Smooth muscle cell (in vitro differentiated cells): ENCODE measurements around the gene AXIN2. TPM values are rescaled to one million over a fixed set of nuclear protein-coding genes. Genes with fewer than 3 reads are reported as not detected.

Experiments used
- DNase-seq: peaks from one replicate; lab custom pipeline; 2025; ENCODE audit not compliant: unreplicated experiment; lab: John Stamatoyannopoulos, UW
- H2AFZ ChIP-seq: fragments of 200-600 bp; sonication (generic); 2 replicates; pipeline ENCODE4 v1.6.0; 2016; ENCODE audit warnings: antibody characterized with exemption, low read depth, mild to moderate bottlenecking
- H3F3A ChIP-seq: fragments of 200-600 bp; sonication (generic); 2 replicates; pipeline ENCODE4 v1.6.0; 2017; ENCODE audit warnings: antibody characterized with exemption, low read depth
- H3K27ac ChIP-seq: fragments of 200-600 bp; sonication (generic); 2 replicates; pipeline ENCODE4 v1.5.1; 2016; ENCODE audit warnings: low read depth, mild to moderate bottlenecking
- H3K27me3 ChIP-seq: fragments of 200-600 bp; sonication (generic); 2 replicates; pipeline ENCODE4 v1.6.1; 2016; ENCODE audit warnings: low read depth, mild to moderate bottlenecking
- H3K36me3 ChIP-seq: fragments of 200-600 bp; sonication (generic); 2 replicates; pipeline ENCODE4 v1.5.1; 2016; ENCODE audit warnings: low read depth
- H3K4me1 ChIP-seq: fragments of 200-600 bp; sonication (generic); 2 replicates; pipeline ENCODE4 v1.5.1; 2016; ENCODE audit warnings: low read depth
- H3K4me2 ChIP-seq: fragments of 200-600 bp; sonication (generic); 2 replicates; pipeline ENCODE4 v1.6.0; 2016; ENCODE audit warnings: mild to moderate bottlenecking
- H3K4me3 ChIP-seq: fragments of 200-600 bp; sonication (generic); 2 replicates; pipeline ENCODE4 v1.5.1; 2016; ENCODE audit warnings: mild to moderate bottlenecking
- H3K79me2 ChIP-seq: fragments of 200-600 bp; sonication (generic); 2 replicates; pipeline ENCODE4 v1.6.0; 2016; ENCODE audit warnings: low read depth, mild to moderate bottlenecking
- H3K9ac ChIP-seq: fragments of 200-600 bp; sonication (generic); 2 replicates; pipeline ENCODE4 v1.6.0; 2016; ENCODE audit warnings: low read depth
- H3K9me3 ChIP-seq: fragments of 200-600 bp; sonication (generic); replicated peaks from 2 replicates; pipeline ENCODE4 v1.5.1; 2016; ENCODE audit warnings: low read depth
- H4K20me1 ChIP-seq: fragments of 200-600 bp; sonication (generic); 2 replicates; pipeline ENCODE4 v1.6.0; 2016; ENCODE audit warnings: low read depth
- CTCF ChIP-seq: fragments of 200-600 bp; sonication (generic); IDR thresholded peaks from 2 replicates; pipeline ENCODE4 v1.5.1; 2017; ENCODE audit warnings: borderline replicate concordance, mild to moderate bottlenecking, antibody characterized with exemption; ENCODE audit not compliant: insufficient read depth, poor library complexity, severe bottlenecking
- WGBS: methylation state at CpG from one replicate; pipeline ENCODE4 v1.1.7; 2016; ENCODE audit warnings: low lambda C conversion rate; 5-methylcytosine and 5-hydroxymethylcytosine counted together
- polyA plus RNA-seq: library from polyadenylated mRNA; unstranded; fragments of >200 nt; fragmentation: Nextera tagmentation; extraction: Ambion mirVana; gene quantifications from 2 replicates; pipeline ENCODE4 v1.2.1, GENCODE V29; 2016
- total RNA-seq: library from RNA; depleted of rRNA; stranded (reverse); fragments of >200 nt; gene quantifications from 2 replicates; pipeline ENCODE4 v1.2.3, GENCODE V29; 2014

The AXIN2 gene
- total and polyA plus RNA-seq, 2 experiments from 2014 or later, result 13.8 to 14.2 TPM

GRCh38 chr17:65589321-65589720 lies 27.9 kb upstream of the AXIN2 start:
- H2AFZ ChIP-seq, result no peak overlapping the region
- no peaks in the 10 kb centered on the region for H3K9me3 ChIP-seq
- no peak overlapping the region for H3K27ac ChIP-seq
- no peak for DNase-seq
- no peaks in the 10 kb centered on the region for H3K36me3 ChIP-seq
- no peaks in the 10 kb centered on the region for H3K79me2 ChIP-seq
- H3K27me3 ChIP-seq, result no peaks in the 10 kb centered on the region
- no peak overlapping the region for H3K4me3 ChIP-seq
- peaks cover 15% of the 10 kb centered on the region for H3K4me1 ChIP-seq
- no peak overlapping the region for H3K9ac ChIP-seq
- 76% methylated on average over 5 of the region's 5 CpGs for WGBS
- peaks cover 3% of the 10 kb centered on the region for H3F3A ChIP-seq
- H4K20me1 ChIP-seq, result no peaks in the 10 kb centered on the region
- H3K4me2 ChIP-seq, result no peak overlapping the region
- no peak for TF ChIP-seq CTCF

- DNase-seq, result no peak
- Histone ChIP-seq H3F3A (no peaks in the 10 kb centered on the region), H4K20me1 (no peaks in the 10 kb centered on the region), H3K4me3 (no peak overlapping the region), H3K9me3 (no peaks in the 10 kb centered on the region), H3K9ac (no peak overlapping the region), H3K27me3 (no peaks in the 10 kb centered on the region), H2AFZ (no peak overlapping the region), H3K79me2 (no peaks in the 10 kb centered on the region), H3K36me3 (no peaks in the 10 kb centered on the region), H3K4me2 (no peak overlapping the region), H3K4me1 (peaks cover 5% of the 10 kb centered on the region), H3K27ac (no peak overlapping the region)
- TF ChIP-seq CTCF, result no peak
- 71% methylated on average over 9 of the region's 9 CpGs for WGBS
Observed at GRCh38 chr17:65588181-65588808, 26.8 kb upstream of the AXIN2 start.

GRCh38 chr17:65587534-65588180 lies 26.2 kb upstream of the AXIN2 start:
- Histone ChIP-seq H3K27me3 (no peaks in the 10 kb centered on the region), H3F3A (no peaks in the 10 kb centered on the region), H3K4me1 (no peaks in the 10 kb centered on the region), H3K4me3 (no peak overlapping the region), H3K9ac (no peak overlapping the region), H3K79me2 (no peaks in the 10 kb centered on the region), H3K4me2 (no peak overlapping the region), H3K36me3 (no peaks in the 10 kb centered on the region), H3K27ac (no peak overlapping the region), H4K20me1 (no peaks in the 10 kb centered on the region), H2AFZ (no peak overlapping the region), H3K9me3 (no peaks in the 10 kb centered on the region)
- no peak for TF ChIP-seq CTCF
- DNase-seq, result no peak
- WGBS, result 80% methylated on average over 10 of the region's 10 CpGs

GRCh38 chr17:65586899-65587298 lies 25.5 kb upstream of the AXIN2 start:
- H3K27ac ChIP-seq, result no peak overlapping the region
- no peak overlapping the region for H3K4me3 ChIP-seq
- H3K9me3 ChIP-seq, result no peaks in the 10 kb centered on the region
- H3K36me3 ChIP-seq, result no peaks in the 10 kb centered on the region
- no peak for DNase-seq
- WGBS, result 84% methylated on average over 9 of the region's 9 CpGs
- H2AFZ ChIP-seq, result no peak overlapping the region
- no peak overlapping the region for H3K4me2 ChIP-seq
- H3K79me2 ChIP-seq, result no peaks in the 10 kb centered on the region
- H4K20me1 ChIP-seq, result no peaks in the 10 kb centered on the region
- no peaks in the 10 kb centered on the region for H3K27me3 ChIP-seq
- no peaks in the 10 kb centered on the region for H3K4me1 ChIP-seq
- H3F3A ChIP-seq, result no peaks in the 10 kb centered on the region
- no peak for TF ChIP-seq CTCF
- H3K9ac ChIP-seq, result no peak overlapping the region
